GM23338 (cell line): ENCODE measurements around the gene ACP5.

Experiments
- EZH2 ChIP-seq: fragments of 200-600 bp; sonication (generic); IDR thresholded peaks from one replicate; pipeline ENCODE4 v1.8.0; 2017; ENCODE audit warnings: antibody characterized with exemption, mild to moderate bottlenecking, low read depth; ENCODE audit not compliant: unreplicated experiment
- POLR2AphosphoS5 ChIP-seq: IDR thresholded peaks from 2 replicates; pipeline ENCODE4 v1.6.1; 2016; ENCODE audit warnings: antibody characterized with exemption, low read depth
- TF ChIP-seq, protein P1 (sequence below), 2 experiments: fragments of 200-600 bp in 1 of 2; sonication (generic) in 1 of 2; conservative IDR thresholded peaks; 2 replicates each; pipeline versions ENCODE4 v1.5.1 to v1.6.1; 2016 to 2017; ENCODE audit warnings: antibody characterized with exemption in 2 of 2, low read depth in 2 of 2, mild to moderate bottlenecking in 2 of 2, moderate library complexity in 1 of 2

GRCh38 chr19:11570039-11570462 lies 7.4 kb downstream of the ACP5 start:
- no peak for TF ChIP-seq POLR2AphosphoS5
- TF ChIP-seq, protein P1, sequence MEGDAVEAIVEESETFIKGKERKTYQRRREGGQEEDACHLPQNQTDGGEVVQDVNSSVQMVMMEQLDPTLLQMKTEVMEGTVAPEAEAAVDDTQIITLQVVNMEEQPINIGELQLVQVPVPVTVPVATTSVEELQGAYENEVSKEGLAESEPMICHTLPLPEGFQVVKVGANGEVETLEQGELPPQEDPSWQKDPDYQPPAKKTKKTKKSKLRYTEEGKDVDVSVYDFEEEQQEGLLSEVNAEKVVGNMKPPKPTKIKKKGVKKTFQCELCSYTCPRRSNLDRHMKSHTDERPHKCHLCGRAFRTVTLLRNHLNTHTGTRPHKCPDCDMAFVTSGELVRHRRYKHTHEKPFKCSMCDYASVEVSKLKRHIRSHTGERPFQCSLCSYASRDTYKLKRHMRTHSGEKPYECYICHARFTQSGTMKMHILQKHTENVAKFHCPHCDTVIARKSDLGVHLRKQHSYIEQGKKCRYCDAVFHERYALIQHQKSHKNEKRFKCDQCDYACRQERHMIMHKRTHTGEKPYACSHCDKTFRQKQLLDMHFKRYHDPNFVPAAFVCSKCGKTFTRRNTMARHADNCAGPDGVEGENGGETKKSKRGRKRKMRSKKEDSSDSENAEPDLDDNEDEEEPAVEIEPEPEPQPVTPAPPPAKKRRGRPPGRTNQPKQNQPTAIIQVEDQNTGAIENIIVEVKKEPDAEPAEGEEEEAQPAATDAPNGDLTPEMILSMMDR (conservative IDR thresholded peaks at IDR 0.05; ENCODE audit: low read depth in 2 of 2), result no peak
- no peak for TF ChIP-seq EZH2
